ENCODE data around the gene SRSF7.

DNA sequence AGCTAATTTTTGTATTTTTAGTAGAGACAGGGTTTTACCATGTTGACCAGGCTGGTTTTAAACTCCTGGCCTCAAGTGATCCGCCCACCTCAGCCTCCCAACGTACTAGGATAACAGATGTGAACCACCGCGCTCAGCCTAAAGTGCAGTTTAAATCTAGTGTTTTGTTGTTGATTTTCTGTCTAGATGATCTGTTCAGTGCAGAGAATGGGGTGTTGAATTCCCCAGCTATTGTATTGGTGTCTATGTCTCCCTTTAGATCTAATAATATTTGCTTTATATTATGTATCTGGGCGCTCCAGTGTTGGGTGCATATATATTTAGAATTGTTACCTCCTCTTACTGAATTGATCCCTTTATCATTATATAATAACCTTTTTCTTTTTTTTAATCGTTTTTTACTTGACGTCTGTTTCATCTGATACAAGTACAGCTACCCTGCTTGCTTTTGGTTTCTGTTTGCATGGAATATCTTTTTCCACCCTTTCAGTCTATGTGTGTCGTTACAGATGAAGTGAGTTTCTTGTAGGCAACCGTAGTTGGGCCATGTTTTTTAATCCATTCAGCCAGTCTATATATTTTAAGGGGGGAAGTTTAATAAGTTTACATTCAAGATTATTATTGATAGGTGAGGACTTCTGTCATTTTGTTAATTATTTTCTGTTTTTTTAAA lies 50.9 kb downstream of the SRSF7 start:
- TF ChIP-seq POLR2A (IDR thresholded peaks at IDR 0.05; ENCODE audit: low read depth) = no peak
- TF ChIP-seq CTCF (IDR thresholded peaks at IDR 0.05) = no peak

Measured in esophagus muscularis mucosa (tissue), 3 donors.